ENCODE data around the gene SPSB1. TPM values are rescaled to one million over a fixed set of nuclear protein-coding genes. Genes with fewer than 3 reads are reported as not detected.

The SPSB1 gene
- total RNA-seq, 1 donor from 2014 or later = 14.7 TPM

DNA sequence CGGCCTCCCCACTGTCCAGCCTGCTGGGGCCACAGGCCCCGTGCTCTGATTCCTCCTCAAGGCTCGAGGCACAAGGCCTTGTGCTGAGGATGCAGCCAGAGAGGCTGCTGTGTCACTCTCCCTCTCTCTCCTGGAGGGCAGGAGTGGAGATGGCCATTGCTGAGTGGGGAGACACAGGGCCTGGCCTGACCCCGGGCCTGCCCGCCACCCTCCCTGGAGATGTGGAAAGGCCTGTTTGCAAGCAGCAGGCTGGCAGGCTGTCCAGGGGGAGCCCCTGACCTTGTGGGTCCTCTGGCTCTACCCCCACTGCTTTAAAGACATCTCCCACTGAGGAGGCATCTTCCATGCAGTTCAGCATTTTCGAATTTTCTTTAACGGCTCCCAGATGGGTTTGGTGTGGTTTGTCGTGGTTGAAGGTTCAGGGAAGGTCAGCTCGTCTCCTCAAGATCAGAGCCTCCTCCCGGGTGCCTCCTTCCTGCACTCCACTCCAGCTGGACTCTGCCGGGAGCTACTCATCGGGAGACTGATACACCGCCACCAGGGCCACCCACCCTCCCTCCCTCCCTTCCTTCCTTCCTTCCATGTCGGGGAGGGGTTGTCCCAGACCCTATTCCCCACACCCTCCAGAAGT, 69.1 kb downstream of the SPSB1 start:
- Histone ChIP-seq H3K9me3 (no peaks in the 10 kb centered on the region), H3K27me3 (ENCODE audit: low read depth) (no peaks in the 10 kb centered on the region), H3K4me3 (no peak overlapping the region), H3K36me3 (peaks cover 18% of the 10 kb centered on the region), H3K4me1 (peaks cover 15% of the 10 kb centered on the region), H3K27ac (no peak overlapping the region)
- ATAC-seq = no peak
- intact Hi-C loops (cut with DNase I) = no loop called here
- no peak for DNase-seq
- TF ChIP-seq, protein P1, sequence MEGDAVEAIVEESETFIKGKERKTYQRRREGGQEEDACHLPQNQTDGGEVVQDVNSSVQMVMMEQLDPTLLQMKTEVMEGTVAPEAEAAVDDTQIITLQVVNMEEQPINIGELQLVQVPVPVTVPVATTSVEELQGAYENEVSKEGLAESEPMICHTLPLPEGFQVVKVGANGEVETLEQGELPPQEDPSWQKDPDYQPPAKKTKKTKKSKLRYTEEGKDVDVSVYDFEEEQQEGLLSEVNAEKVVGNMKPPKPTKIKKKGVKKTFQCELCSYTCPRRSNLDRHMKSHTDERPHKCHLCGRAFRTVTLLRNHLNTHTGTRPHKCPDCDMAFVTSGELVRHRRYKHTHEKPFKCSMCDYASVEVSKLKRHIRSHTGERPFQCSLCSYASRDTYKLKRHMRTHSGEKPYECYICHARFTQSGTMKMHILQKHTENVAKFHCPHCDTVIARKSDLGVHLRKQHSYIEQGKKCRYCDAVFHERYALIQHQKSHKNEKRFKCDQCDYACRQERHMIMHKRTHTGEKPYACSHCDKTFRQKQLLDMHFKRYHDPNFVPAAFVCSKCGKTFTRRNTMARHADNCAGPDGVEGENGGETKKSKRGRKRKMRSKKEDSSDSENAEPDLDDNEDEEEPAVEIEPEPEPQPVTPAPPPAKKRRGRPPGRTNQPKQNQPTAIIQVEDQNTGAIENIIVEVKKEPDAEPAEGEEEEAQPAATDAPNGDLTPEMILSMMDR (IDR thresholded peaks at IDR 0.05) = no peak

DNA sequence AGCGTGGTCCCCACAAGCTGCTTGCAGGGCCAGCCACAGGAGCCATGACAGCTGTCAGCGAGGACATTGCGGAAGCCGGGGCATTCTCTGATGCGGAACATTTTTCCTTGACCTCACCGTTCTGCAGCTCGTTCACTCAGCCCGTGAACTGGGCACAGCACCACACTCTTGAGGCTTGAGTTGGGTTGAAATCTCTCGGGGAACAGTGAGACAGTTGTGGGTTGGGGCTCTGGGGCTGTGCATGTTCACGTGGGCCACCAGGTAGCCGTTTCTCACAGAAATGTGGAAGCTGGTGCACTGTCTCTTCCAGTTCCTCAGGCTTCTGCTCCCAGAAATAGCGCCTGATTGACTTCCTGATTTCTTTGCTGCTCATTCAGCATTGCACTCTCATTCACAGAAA, 69.8 kb downstream of the SPSB1 start:
- TF ChIP-seq, protein P1 (IDR thresholded peaks at IDR 0.05) = no peak
- ATAC-seq (no peak), DNase-seq (no peak)
- Histone ChIP-seq H3K27ac (no peak overlapping the region), H3K36me3 (peaks cover 17% of the 10 kb centered on the region), H3K27me3 (ENCODE audit: low read depth) (no peaks in the 10 kb centered on the region), H3K9me3 (no peaks in the 10 kb centered on the region), H3K4me3 (no peak overlapping the region), H3K4me1 (peaks cover 15% of the 10 kb centered on the region)
- intact Hi-C loops (cut with DNase I) = no loop called here

DNA sequence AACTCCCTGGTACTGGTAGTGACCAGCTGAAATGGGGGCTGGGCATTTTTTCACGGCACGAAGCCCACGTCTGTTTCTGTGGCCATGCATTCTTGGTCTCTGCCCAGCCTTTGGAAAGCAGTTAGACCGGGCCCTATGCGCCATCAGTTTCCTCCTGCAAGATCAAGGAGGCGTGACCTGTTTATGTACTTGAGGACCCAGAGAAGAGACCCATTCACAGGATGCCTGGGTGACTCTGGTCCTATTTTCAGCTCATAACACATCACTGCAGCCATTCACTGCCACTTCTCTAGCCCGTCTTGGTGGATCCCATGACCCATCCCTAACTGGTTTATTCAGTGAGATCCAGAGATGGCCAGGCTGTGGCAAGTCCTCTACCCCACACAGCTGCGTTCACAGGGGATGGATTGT, 70.4 kb downstream of the SPSB1 start:
- intact Hi-C loops (cut with DNase I) = no loop called here
- TF ChIP-seq, protein P1 (IDR thresholded peaks at IDR 0.05) = no peak
- Histone ChIP-seq H3K4me3 (no peak overlapping the region), H3K27me3 (ENCODE audit: low read depth) (no peaks in the 10 kb centered on the region), H3K36me3 (peaks cover 19% of the 10 kb centered on the region), H3K27ac (no peak overlapping the region), H3K4me1 (peaks cover 15% of the 10 kb centered on the region), H3K9me3 (no peaks in the 10 kb centered on the region)
- DNase-seq (no peak), ATAC-seq (no peak)

DNA sequence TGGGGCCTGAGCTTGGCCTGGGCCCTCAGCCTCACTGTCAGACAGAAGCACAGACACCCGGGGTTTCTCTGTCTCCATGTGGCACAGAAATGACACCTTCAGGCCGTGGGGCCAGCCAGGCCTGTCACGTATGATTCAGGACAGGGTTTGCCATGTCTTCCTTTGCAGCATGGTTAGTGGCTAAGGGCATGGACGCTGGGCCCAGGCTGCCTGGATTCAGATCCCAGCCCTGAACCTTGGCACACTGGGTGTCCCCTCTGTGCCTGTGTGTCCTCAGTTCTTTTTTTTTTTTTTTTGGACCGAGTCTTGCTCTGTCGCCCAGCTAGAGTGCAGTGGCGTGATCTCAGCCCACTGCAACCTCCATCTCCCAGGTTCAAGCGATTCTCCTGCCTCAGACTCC, 73.6 kb downstream of the SPSB1 start:
- Histone ChIP-seq H3K36me3 (peaks cover 17% of the 10 kb centered on the region), H3K4me3 (no peak overlapping the region), H3K27me3 (ENCODE audit: low read depth) (no peaks in the 10 kb centered on the region), H3K27ac (no peak overlapping the region), H3K4me1 (peaks cover 21% of the 10 kb centered on the region), H3K9me3 (no peaks in the 10 kb centered on the region)
- intact Hi-C loops (cut with DNase I) = no loop called here
- ATAC-seq (no peak), DNase-seq (no peak)
- TF ChIP-seq, protein P1 (IDR thresholded peaks at IDR 0.05) = no peak

DNA sequence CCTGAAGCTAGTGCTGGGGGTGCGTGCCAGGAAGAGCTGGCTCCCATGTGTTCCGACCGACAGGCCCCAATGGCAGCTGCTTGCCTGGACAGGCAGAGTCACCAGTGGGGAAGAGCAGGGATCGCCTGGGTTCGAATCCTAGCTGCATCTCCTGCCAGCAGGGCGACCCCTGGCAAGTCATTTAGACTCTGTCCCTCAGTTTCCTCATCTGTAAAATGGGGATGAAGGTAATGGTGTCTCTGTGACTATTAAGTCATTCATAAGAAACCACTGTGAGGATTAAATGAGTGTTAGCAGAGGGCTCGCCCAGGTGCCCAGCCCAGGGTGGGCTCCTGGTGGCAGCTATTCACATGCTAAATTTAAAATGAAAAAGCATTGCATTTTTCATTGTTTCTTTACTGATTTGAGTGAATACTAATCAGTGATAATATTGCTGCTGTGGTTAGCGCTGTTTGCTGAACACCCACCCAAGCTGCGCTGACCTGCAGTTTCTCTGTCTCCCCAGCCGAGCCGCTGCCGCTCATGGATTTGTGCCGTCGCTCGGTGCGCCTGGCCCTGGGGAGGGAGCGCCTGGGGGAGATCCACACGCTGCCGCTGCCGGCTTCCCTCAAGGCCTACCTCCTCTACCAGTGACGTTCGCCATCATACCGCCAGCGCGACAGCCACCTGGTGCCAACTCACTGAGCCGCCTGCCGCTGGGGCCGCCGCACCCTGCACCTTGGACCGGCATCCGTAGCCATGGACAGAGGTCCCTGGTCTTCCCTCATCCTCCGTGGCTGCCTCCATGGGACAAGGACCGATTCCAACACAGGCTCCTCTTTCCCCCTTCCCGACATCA, 74.5 kb downstream of the SPSB1 start:
- TF ChIP-seq, protein P1 (IDR thresholded peaks at IDR 0.05) = no peak
- Histone ChIP-seq H3K27ac (no peak overlapping the region), H3K4me1 (peaks cover 21% of the 10 kb centered on the region), H3K9me3 (no peaks in the 10 kb centered on the region), H3K4me3 (no peak overlapping the region), H3K27me3 (ENCODE audit: low read depth) (no peaks in the 10 kb centered on the region), H3K36me3 (peaks cover 17% of the 10 kb centered on the region)
- intact Hi-C loops (cut with DNase I) = no loop called here
- DNase-seq (no peak), ATAC-seq (no peak)
